Measurements from ENCODE around the gene KCNC3. TPM values are rescaled to one million over a fixed set of nuclear protein-coding genes. Genes with fewer than 3 reads are reported as not detected.

KCNC3 gene
- total RNA-seq, 4 donors from 2014 or later, result 0.27 to 0.64 (median 0.49) TPM

DNA sequence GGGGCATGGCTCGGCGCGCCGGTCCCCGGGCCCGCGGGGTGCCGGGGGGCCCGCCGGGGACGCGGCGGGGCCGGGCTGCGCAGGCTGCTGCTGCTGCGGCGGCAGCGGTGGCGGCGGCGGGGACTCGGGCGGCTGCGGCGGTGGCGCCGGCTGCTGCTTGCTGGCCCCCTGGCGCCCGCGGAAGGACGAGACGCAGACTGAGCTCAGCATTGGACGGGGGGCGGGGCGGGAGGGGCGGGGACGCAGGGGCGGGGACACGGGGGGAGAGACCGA lies 368 bp downstream of the KCNC3 start:
- in situ Hi-C loops (cut with MboI; ENCODE audit: low pct_ligation_motif_present in 1 of 4, low pct_unique_long_range_greater_than_20kb in 1 of 4, low sequenced_read_pairs in 3 of 4), result no loop called here
- peak overlapping the region in 2 of 4 donors; percentile 30 to 49 for H3K4me3 ChIP-seq

DNA sequence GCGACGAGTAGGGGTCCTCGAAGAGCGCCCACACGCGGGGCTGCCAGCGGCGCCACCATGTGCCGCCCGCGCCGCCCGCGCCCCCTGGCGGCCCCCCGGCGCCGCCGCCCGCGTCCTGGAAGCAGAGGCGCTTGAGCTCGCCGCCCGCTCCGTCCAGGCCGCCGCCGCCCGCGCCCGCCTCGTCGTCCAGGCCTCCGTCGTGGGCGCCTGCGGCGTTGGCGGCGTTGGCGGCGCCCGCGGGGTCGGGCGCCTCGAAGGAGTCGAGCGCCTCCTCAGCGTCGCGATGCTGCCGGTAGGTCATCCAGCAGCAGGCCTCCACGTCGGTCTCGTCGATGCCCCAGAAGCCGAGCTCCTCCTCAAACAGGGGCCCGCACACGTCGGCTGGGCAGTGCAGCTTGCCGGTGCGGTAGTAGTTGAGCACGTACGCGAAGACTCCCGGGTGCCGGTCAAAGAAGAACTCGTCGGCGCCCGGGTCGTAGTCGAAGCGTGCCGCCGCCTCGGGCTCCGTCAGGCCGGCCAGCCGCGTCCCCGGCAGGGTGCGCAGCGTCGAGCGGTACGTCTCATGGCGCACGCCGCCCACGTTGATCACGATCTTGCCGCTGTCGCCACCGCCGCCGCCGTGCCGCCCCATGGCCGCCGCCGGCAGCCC lies 829 bp downstream of the KCNC3 start:
- H3K27me3 ChIP-seq, result peaks cover 72% of the 10 kb centered on the region
- H3K36me3 ChIP-seq, result no peaks in the 10 kb centered on the region
- peak overlapping the region in 2 of 4 donors; percentile 30 to 49 for H3K4me3 ChIP-seq
- no peak overlapping the region for H3K27ac ChIP-seq
- WGBS, 2 donors (ENCODE audit: low coverage in 1 of 2), result 0% methylated on average over 2 of the region's 104 CpGs; no CpG with 5 or more reads in 1 of the 2 donors
- H3K4me1 ChIP-seq, result peaks cover 3 to 51% (median 38%) of the 10 kb centered on the region in 4 donors
- intact Hi-C loops (cut with DNase I; ENCODE audit: low total_unique reads), result no loop called here
- DNase-seq, result no peak
- TF ChIP-seq EP300 (IDR thresholded peaks at IDR 0.05; ENCODE audit: low read depth) (no peak), POLR2A (IDR thresholded peaks at IDR 0.05) (no peak), POLR2AphosphoS5 (IDR thresholded peaks at IDR 0.05) (no peak)
- TF ChIP-seq, protein P1, sequence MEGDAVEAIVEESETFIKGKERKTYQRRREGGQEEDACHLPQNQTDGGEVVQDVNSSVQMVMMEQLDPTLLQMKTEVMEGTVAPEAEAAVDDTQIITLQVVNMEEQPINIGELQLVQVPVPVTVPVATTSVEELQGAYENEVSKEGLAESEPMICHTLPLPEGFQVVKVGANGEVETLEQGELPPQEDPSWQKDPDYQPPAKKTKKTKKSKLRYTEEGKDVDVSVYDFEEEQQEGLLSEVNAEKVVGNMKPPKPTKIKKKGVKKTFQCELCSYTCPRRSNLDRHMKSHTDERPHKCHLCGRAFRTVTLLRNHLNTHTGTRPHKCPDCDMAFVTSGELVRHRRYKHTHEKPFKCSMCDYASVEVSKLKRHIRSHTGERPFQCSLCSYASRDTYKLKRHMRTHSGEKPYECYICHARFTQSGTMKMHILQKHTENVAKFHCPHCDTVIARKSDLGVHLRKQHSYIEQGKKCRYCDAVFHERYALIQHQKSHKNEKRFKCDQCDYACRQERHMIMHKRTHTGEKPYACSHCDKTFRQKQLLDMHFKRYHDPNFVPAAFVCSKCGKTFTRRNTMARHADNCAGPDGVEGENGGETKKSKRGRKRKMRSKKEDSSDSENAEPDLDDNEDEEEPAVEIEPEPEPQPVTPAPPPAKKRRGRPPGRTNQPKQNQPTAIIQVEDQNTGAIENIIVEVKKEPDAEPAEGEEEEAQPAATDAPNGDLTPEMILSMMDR (IDR thresholded peaks at IDR 0.05), result no peak
- in situ Hi-C loops (cut with MboI; ENCODE audit: low pct_ligation_motif_present in 1 of 4, low pct_unique_long_range_greater_than_20kb in 1 of 4, low sequenced_read_pairs in 3 of 4), result no loop called here
- no peaks in the 10 kb centered on the region for H3K9me3 ChIP-seq

More for the DNA sequence above, 368 bp downstream of the KCNC3 start:
- no peaks in the 10 kb centered on the region for H3K9me3 ChIP-seq
- TF ChIP-seq, protein P1 (IDR thresholded peaks at IDR 0.05), result peak in 1 of 5 experiments; percentile 11
- no peak for TF ChIP-seq POLR2A (IDR thresholded peaks at IDR 0.05)
- WGBS, 2 donors (ENCODE audit: low coverage in 1 of 2), result 0% methylated on average over 1 of the region's 40 CpGs; no CpG with 5 or more reads in 1 of the 2 donors
- DNase-seq, result no peak
- H3K27me3 ChIP-seq, result peaks cover 72% of the 10 kb centered on the region
- H3K36me3 ChIP-seq, result no peaks in the 10 kb centered on the region
- intact Hi-C loops (cut with DNase I; ENCODE audit: low total_unique reads), result no loop called here
- H3K4me1 ChIP-seq, result peaks cover 3 to 54% (median 41%) of the 10 kb centered on the region in 4 donors
- H3K27ac ChIP-seq, result no peak overlapping the region

DNA sequence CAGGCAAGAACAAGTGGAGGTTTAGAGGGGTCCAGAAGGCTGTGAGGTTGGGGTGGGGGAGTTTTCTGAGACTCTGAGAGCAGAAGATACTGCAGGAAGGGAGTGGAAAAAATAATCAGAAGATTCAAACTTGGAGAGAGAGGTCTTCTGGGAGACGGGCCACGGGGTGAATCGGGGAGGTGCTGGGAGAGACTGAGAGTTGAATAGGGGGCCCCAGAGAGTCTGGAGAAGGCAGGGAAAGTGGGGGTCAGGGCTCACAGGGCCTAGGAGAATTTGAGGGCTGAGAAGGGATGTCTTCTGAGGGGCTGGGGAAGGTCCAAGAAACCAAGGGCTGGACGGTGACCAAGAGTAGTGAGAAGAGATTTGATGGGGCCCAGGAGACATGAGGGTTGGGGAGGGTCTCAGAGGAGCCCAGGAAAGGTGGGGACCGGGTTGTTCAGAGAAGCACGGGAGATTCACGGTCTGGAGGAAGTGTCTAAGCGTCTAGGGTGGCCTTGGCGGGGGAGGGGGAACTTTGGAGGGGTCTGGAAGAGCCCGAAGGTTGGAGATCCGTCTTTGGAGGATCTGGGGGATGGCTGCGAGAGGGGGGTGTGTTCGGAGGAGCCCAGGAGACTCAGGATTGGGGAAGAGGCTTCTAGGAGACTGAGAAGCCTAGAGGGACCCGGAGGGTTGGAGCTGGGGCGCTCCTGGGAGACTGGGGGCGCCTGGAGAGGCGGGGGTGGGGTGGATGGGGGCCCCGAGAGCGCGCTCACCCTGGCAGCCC lies 1.5 kb downstream of the KCNC3 start:
- TF ChIP-seq POLR2A (IDR thresholded peaks at IDR 0.05) (no peak), EP300 (IDR thresholded peaks at IDR 0.05; ENCODE audit: low read depth) (no peak), POLR2AphosphoS5 (IDR thresholded peaks at IDR 0.05) (no peak)
- TF ChIP-seq, protein P1 (IDR thresholded peaks at IDR 0.05), result no peak
- intact Hi-C loops (cut with DNase I; ENCODE audit: low total_unique reads) (no loop called here), in situ Hi-C loops (cut with MboI; ENCODE audit: low pct_ligation_motif_present in 1 of 4, low pct_unique_long_range_greater_than_20kb in 1 of 4, low sequenced_read_pairs in 3 of 4) (no loop called here)
- H3K4me3 ChIP-seq, result no peak overlapping the region
- peaks cover 65% of the 10 kb centered on the region for H3K27me3 ChIP-seq
- H3K4me1 ChIP-seq, result peaks cover 3 to 44% (median 31%) of the 10 kb centered on the region in 4 donors
- WGBS, 2 donors (ENCODE audit: low coverage in 1 of 2), result 21% methylated on average over 13 to 14 of the region's 20 CpGs
- H3K9me3 ChIP-seq, result no peaks in the 10 kb centered on the region
- no peak overlapping the region for H3K27ac ChIP-seq
- no peak for DNase-seq
- H3K36me3 ChIP-seq, result no peaks in the 10 kb centered on the region

DNA sequence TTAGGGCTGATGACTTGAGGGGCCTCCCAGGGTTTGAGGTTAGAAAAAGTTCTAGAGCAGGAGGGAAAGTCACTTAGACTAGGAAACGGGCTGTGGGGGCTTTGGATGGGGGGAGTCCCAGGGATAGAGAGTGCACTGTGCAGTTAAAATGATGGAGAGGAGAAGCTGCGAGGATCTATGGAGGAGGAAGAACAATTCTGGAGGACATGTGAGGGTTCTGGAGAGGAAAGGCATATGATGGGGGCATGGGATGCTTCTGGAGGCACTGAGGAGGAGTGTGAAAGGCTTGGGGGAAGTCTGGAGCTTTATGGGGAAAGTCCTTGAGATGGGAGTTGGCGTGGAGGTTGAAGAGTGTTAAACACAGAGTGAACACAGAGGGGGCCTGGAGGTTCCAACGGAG lies 2.2 kb downstream of the KCNC3 start:
- 9 to 34% methylated on average over 3 to 4 of the region's 4 CpGs for WGBS, 2 donors (ENCODE audit: low coverage in 1 of 2)
- TF ChIP-seq EP300 (IDR thresholded peaks at IDR 0.05; ENCODE audit: low read depth), result no peak
- TF ChIP-seq POLR2A (IDR thresholded peaks at IDR 0.05), result no peak
- TF ChIP-seq, protein P1 (IDR thresholded peaks at IDR 0.05), result no peak
- no peak for TF ChIP-seq POLR2AphosphoS5 (IDR thresholded peaks at IDR 0.05)
- intact Hi-C loops (cut with DNase I; ENCODE audit: low total_unique reads), result no loop called here
- Histone ChIP-seq H3K9me3 (no peaks in the 10 kb centered on the region), H3K27me3 (peaks cover 58% of the 10 kb centered on the region), H3K4me1 (peaks cover 3 to 38% (median 30%) of the 10 kb centered on the region in 4 donors), H3K36me3 (no peaks in the 10 kb centered on the region), H3K4me3 (no peak overlapping the region), H3K27ac (no peak overlapping the region)
- DNase-seq, result no peak
- in situ Hi-C loops (cut with MboI; ENCODE audit: low pct_ligation_motif_present in 1 of 4, low pct_unique_long_range_greater_than_20kb in 1 of 4, low sequenced_read_pairs in 3 of 4), result no loop called here

All from transverse colon (tissue), 4 donors.